Mucosa of descending colon (tissue), 3 donors: ENCODE results near the gene OS9. TPM values are rescaled to one million over a fixed set of nuclear protein-coding genes. Genes with fewer than 3 reads are reported as not detected.

Experiments
- ATAC-seq: fragments of 200-7000 bp; cut with Tn5 transposase; one replicate; pipeline ENCODE4 v1.9.1; 2020; ENCODE audit warnings: mild to moderate bottlenecking, moderate library complexity
- DNase-seq, 3 donors: peaks; one replicate each; pipeline ENCODE4 v3.0.0-alpha.2; 2020
- H3K36me3 ChIP-seq: fragments of 200-600 bp; one replicate; pipeline ENCODE4 v1.8.0; 2021; ENCODE audit warnings: low read depth, mild to moderate bottlenecking
- H3K4me1 ChIP-seq: fragments of 200-600 bp; one replicate; pipeline ENCODE4 v1.8.0; 2021; ENCODE audit warnings: low read depth, mild to moderate bottlenecking
- H3K4me3 ChIP-seq: fragments of 200-600 bp; one replicate; pipeline ENCODE4 v1.8.0; 2021; ENCODE audit warnings: mild to moderate bottlenecking
- H3K9me3 ChIP-seq: fragments of 200-600 bp; one replicate; pipeline ENCODE4 v1.8.0; 2021; ENCODE audit warnings: mild to moderate bottlenecking
- intact Hi-C, 2 donors: fragments of 100-400 bp; cut with DNase I in 1 of 2; cut with micrococcal nuclease in 1 of 2; formaldehyde crosslinking; loops; one replicate each; pipeline versions ENCODE4 v1.11.0 to v1.11.1; 2022; cut with DNase I, micrococcal nuclease
- total RNA-seq, 3 donors: library from RNA; stranded (reverse); fragmentation: NEBNext Ultra II Directional in 2 of 3; extraction: Animal tissue kit (Norgen Biotek cat#: 25700) in 2 of 3; gene quantifications; one replicate each; pipeline versions ENCODE4 v1.2.1 to v1.2.4, GENCODE V29; 2021 to 2023
- TF ChIP-seq, protein P1 (sequence below): fragments of 200-600 bp; IDR thresholded peaks from one replicate; pipeline ENCODE4 v1.8.0; 2022; ENCODE audit warnings: antibody characterized with exemption, mild to moderate bottlenecking
- donor health status: DM: no; HTN: no; CAD: no; lungs with moderate emphysema.
- donor health status: DM: no; HTN: no; CAD: no.
- donor health status: DM: no; HTN: yes; CAD: no.

OS9 gene
- total RNA-seq, 3 donors from 2014 or later = 230 to 282 (median 282) TPM

DNA sequence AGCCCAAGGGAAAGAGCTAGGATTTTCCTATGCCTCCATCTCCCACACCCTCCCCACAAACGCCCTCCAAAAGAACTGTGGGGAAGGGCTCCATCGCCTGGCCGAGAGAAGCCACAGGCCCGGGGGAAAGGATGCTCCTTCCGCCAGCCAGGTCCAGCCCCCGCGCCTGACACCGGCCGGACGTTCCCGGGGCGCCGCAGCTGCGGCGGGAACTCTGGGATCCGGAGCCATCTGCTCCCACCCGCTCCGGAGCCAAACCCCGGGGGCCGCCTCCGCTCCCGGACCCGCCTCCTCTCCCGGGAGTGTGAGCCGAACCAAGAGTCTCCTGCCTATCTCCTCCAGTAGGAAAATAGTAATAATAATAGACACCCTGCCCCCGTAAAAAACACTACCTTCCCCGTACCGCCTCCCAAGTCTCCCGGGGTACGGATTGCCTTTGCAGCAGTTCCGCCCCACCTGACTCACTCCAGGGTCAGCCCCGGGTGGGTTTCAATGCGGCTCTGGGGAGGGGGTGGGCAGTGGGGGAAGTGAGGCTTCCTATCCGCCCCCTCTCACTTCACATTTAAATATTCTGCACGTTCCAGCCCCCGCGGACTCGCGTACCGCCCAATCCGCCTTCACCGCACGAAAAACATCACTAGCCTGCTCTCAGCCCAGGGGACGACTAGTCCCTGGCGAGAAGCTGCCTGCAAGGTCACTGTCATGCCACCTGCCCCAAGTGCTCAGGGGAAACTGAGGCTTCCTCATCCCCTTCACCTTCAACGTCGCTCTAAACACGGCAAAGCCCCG, 42.2 kb downstream of the OS9 start:
- Histone ChIP-seq H3K9me3 (no peaks in the 10 kb centered on the region), H3K4me1 (peaks cover 15% of the 10 kb centered on the region), H3K36me3 (no peaks in the 10 kb centered on the region), H3K4me3 (no peak overlapping the region)
- TF ChIP-seq, protein P1, sequence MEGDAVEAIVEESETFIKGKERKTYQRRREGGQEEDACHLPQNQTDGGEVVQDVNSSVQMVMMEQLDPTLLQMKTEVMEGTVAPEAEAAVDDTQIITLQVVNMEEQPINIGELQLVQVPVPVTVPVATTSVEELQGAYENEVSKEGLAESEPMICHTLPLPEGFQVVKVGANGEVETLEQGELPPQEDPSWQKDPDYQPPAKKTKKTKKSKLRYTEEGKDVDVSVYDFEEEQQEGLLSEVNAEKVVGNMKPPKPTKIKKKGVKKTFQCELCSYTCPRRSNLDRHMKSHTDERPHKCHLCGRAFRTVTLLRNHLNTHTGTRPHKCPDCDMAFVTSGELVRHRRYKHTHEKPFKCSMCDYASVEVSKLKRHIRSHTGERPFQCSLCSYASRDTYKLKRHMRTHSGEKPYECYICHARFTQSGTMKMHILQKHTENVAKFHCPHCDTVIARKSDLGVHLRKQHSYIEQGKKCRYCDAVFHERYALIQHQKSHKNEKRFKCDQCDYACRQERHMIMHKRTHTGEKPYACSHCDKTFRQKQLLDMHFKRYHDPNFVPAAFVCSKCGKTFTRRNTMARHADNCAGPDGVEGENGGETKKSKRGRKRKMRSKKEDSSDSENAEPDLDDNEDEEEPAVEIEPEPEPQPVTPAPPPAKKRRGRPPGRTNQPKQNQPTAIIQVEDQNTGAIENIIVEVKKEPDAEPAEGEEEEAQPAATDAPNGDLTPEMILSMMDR = no peak
- intact Hi-C loops = no loop called here
- no peak for ATAC-seq
- DNase-seq = peak in 1 of 3 donors; percentile 32

DNA sequence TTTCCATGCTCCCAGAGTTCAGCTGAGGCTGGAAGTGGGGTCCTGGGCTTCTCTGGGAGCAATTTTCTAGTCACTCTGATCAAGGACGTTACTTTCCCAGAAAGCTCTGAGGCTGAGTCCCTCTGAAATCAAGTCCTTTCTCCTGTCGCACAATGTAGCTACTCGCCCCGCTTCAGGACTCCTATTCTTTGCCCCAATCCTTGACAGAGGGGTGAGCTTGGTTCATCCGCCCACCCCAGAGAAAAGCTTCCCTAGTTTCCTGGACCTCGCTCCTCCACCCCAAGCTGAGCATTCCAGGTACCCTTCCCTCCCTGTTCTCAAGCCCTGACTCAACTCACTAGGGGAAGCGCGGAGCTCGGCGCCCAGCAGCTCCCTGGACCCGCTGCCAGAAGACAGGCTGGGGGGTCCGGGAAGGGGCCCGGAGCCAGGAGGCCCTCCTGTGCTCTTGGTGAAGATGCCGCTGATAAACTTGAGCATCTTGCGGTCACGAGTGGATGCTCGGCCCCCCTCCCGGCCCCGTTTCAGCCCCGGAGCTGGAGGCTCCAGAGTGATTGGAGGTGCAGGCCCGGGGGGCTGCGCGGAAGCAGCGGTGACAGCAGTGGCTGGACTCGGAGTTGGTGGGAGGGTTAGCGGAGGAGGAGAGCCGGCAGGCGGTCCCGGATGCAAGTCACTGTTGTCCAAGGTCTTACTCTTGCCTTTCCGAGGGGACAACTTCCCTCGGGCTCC, 43.0 kb downstream of the OS9 start:
- peaks cover 15% of the 10 kb centered on the region for H3K4me1 ChIP-seq
- ATAC-seq = no peak
- no peak overlapping the region for H3K4me3 ChIP-seq
- no peaks in the 10 kb centered on the region for H3K36me3 ChIP-seq
- intact Hi-C loops = no loop called here
- no peak for DNase-seq
- H3K9me3 ChIP-seq = no peaks in the 10 kb centered on the region
- TF ChIP-seq, protein P1 = no peak

DNA sequence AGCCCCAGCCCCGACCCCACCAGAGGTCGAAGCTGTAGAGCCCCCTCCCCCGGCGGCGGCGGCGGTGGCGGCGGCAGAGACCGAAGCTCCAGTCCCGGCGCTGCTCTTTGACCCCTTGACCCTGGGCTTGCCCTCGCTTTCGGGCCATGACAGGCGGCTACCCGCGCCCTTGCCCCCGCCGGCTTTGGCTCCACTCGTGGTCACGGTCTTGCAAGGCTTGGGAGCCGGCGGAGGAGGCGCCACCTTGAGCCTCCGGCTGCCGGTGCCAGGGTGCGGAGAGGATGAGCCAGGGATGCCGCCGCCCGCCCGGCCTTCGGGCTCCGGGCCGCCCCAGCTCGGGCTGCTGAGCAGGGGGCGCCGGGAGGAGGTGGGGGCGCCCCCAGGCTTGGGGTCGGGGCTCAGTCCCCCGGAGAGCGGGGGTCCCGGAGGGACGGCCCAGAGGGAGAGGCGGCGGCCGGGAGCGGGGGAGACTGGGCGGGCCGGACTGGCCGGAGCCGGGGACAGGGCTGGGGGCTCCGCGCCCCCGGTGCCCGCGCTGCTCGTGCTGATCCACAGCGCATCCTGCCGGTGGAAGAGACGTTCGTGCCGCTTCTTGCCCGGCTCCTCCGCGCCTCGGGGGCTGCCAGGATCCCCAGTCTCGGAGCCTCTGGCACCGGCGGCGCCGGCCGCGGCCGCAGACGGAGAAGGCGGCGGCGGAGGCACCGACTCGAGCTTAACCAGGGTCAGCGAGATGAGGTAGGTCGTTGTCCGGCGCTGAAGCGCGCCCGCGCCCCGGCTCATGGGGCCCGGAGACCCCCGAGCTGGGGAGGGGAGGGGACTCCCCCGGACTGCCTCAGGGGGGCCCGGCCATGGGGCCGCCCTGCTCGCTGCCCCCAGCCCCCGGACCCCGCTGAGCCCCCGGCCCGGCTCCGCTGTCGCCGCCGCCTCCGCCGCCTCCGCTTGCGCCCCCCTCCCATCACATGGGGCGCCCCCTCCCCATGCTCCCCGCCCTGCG, 43.8 kb downstream of the OS9 start:
- intact Hi-C loops = no loop called here
- no peaks in the 10 kb centered on the region for H3K9me3 ChIP-seq
- peaks cover 15% of the 10 kb centered on the region for H3K4me1 ChIP-seq
- TF ChIP-seq, protein P1 = no peak
- DNase-seq = peak in 1 of 3 donors; percentile 25
- no peak for ATAC-seq
- H3K36me3 ChIP-seq = no peaks in the 10 kb centered on the region
- H3K4me3 ChIP-seq = no peak overlapping the region

DNA sequence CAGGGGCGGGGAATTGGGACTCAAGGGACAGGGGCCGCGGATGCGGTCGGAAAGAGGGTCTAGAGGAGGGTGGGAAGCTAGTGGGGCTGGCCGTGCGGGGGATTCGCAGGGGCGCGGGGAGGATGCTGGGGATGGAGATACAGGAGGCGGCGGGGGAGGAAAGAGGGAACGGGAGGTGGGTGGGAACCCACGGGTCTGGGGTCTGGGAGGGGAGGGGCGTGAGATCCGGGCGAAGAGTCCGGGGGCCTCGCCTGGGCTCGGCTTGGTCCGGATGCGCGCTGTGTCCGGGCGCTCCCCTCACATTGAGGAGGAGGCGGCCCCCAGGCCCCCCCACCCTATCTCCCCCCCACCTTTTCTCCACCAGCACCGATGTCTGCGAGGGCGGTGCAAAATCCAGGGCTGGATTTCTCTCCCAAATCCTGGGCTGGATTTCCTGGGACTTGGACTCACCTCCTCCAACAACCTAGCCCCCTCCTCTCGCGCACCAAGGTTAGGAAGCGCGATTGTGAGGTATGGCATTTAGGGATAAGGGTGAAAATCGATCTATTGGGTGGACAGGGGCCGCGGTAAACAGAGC, 44.8 kb downstream of the OS9 start, which contains the start of gene AGAP2:
Gene AGAP2, minus strand, starts transcription at position 82 of the 577 bp plus-strand sequence. CDS start 496 bp downstream, outside the sequence.
- intact Hi-C loops = no loop called here
- no peak for ATAC-seq
- H3K9me3 ChIP-seq = no peaks in the 10 kb centered on the region
- H3K4me1 ChIP-seq = peaks cover 15% of the 10 kb centered on the region
- TF ChIP-seq, protein P1 = no peak
- no peaks in the 10 kb centered on the region for H3K36me3 ChIP-seq
- DNase-seq = no peak
- no peak within 1 kb of the TSS for H3K4me3 ChIP-seq

DNA sequence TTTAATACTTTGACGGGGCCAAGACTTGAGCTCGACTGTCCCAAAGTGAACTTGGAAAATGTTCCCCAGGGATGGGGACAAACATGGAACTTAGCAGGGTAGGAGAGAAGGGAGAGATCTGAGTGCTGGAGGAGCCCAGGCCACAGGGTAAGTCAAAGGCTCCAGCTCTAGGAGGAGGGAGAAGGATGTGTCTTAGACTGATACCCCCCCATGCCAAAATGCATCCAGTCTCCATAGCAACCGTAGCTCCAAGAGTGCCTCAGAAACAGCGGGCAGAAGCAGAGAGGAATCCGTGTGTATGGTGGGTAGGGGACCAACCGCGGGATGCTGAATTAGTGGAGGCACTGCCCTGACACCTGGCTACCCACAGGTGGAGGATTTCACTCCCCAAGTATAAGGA, 45.5 kb downstream of the OS9 start:
- H3K4me1 ChIP-seq = peaks cover 21% of the 10 kb centered on the region
- H3K9me3 ChIP-seq = no peaks in the 10 kb centered on the region
- DNase-seq = no peak
- no peaks in the 10 kb centered on the region for H3K36me3 ChIP-seq
- no peak overlapping the region for H3K4me3 ChIP-seq
- TF ChIP-seq, protein P1 = no peak
- ATAC-seq = no peak
- intact Hi-C loops = no loop called here
